GM13977 (cell line): ENCODE results near the gene DIRAS1.
A peak's percentile ranks its signal among the peaks of the same experiment; 100 is the strongest.
"Not testable (repeated sequence)": the region's sequence is repeated elsewhere in the genome, so short reads cannot be mapped to it uniquely, and the experiment has no call there.

Source experiments
- DNase-seq: peaks from one replicate; pipeline ENCODE4 v3.0.0; 2012; ENCODE audit warnings: low spot score
- in situ Hi-C: fragments of 300-500 bp; cut with MboI; formaldehyde crosslinking; loops from one replicate; pipeline ENCODE4 v1.12.0; 2022; ENCODE audit warnings: low sequenced_read_pairs, low pct_unique_long_range_greater_than_20kb, mixed read lengths, inconsistent platforms; ENCODE audit not compliant: unreplicated experiment
- TF ChIP-seq, protein P1 (sequence below): IDR thresholded peaks from 2 replicates; pipeline ENCODE4 v1.5.1; 2012; ENCODE audit warnings: mild to moderate bottlenecking, control low read depth; ENCODE audit not compliant: insufficient read depth; ENCODE audit errors: extremely low read depth, missing control alignments

Gene DIRAS1

DNA sequence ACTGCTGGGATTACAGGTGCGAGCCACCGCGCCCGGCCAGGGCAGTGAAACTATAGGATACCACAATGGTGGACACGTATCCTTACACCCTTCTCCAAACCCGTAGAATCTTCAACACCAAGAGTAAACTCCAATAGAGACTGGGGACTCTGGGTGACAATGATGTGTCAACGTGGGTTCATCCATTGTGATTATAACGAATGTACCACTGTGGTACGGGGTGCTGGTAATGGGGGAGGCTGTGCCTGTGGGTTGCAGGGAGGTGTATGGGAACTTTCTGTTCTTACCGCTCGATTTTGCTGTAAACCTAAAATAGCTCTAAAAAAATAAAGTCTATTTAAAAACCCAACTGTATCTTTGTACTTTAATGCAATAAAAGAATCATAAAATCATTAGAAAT lies 30.3 kb downstream of the DIRAS1 start:
- in situ Hi-C loops = no loop called here
- TF ChIP-seq, protein P1, sequence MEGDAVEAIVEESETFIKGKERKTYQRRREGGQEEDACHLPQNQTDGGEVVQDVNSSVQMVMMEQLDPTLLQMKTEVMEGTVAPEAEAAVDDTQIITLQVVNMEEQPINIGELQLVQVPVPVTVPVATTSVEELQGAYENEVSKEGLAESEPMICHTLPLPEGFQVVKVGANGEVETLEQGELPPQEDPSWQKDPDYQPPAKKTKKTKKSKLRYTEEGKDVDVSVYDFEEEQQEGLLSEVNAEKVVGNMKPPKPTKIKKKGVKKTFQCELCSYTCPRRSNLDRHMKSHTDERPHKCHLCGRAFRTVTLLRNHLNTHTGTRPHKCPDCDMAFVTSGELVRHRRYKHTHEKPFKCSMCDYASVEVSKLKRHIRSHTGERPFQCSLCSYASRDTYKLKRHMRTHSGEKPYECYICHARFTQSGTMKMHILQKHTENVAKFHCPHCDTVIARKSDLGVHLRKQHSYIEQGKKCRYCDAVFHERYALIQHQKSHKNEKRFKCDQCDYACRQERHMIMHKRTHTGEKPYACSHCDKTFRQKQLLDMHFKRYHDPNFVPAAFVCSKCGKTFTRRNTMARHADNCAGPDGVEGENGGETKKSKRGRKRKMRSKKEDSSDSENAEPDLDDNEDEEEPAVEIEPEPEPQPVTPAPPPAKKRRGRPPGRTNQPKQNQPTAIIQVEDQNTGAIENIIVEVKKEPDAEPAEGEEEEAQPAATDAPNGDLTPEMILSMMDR = no peak
- no peak for DNase-seq

DNA sequence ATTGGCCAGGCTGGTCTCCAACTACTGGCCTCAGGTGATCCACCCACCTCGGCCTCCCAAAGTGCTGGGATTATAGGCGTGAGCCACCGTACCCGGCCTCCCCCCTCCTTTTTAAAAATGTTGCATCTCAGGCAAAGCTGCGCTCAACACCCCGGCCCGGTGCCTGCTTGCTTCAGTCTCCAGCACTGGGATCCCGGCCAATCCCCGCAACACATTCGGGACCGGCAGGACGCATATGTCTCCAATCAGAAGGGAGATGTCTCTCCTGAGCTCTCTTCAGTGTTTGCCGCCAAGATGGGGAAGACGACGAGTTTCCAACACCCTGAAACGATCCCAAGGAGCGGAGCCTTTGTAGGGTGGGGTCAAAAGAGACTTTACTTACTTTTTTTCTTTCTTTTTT lies 34.8 kb downstream of the DIRAS1 start:
- no peak for DNase-seq
- in situ Hi-C loops = no loop called here
- TF ChIP-seq, protein P1 = no peak

- no peak for DNase-seq
- in situ Hi-C loops = no loop called here
- TF ChIP-seq, protein P1 = no peak
Measured at GRCh38 chr19:2685204-2685704, 35.9 kb downstream of the DIRAS1 start.

DNA sequence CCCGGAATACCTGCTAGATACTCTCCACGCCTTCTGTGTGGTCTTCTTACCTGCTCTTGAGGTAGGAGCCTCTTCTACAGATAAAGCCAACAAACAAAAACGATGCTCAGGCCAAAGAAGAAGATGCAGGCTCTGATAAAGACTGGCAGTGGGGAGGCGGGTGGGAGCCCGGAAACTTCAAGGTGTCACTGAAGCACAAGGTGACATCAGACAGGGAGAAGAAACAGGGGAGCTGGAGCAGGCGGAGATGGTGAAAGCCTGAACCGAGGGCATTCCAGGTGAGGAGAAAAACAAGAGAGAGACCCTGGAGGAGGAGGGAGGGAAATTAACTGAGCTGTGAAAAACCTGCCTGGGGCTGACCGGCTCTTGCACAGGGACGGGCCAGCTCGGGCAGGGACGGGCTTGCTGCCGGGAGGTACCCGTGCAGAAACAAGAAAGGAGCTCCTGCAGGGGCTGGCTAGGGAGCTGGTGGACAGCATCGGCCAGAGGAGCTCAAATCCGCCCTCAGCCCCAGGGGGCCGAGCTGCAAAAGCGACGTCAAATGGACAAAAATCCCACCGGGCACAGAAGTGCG lies 37.7 kb downstream of the DIRAS1 start:
- DNase-seq = no peak
- TF ChIP-seq, protein P1 = no peak
- in situ Hi-C loops = no loop called here

DNA sequence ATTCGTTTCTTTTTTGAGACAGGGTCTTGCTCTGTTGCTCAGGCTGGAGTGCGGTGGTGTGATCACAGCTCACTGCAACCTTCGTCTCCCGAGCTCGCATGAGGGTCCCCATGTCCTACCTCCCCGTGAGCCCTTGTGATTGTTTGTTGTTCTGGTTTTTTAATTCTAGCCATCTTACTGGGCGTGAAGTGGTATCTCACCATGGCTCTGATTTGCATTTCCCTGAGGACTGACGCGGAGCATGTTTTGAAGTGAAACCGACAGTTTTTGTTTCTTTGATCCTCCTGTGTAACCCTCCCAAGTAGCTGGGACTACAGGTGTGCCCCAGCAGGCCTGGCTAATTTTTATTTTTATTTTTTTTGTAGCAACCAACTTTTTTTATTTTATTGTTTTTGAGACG lies 40.4 kb downstream of the DIRAS1 start:
- in situ Hi-C loops = no loop called here
- TF ChIP-seq, protein P1 = no peak
- DNase-seq = peak; percentile 69

- no peak for DNase-seq
- TF ChIP-seq, protein P1 = no peak
- in situ Hi-C loops = no loop called here
Measured at GRCh38 chr19:2679439-2679838, 41.7 kb downstream of the DIRAS1 start.

DNA sequence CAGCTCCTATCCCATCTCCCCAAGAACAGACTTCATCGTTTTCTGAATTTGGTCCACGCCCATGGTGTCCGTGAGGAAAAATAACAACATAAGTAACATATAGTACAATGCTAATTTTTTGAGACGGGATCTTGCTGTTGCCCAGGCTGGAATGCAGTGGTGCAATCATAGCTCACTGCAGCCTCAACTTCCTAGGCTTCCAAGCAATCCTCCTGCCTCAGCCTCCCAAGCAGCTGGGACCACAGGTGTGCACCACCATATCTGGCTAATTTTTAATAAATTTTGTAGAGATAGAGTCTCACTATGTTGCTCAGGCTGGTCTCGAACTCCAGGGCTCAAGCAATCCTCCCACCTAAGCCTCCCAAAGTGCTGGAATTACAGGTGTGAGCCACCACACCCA lies 42.2 kb downstream of the DIRAS1 start:
- in situ Hi-C loops = not testable (repeated sequence)

More for the DNA sequence above, 42.2 kb downstream of the DIRAS1 start:
- DNase-seq = not testable (repeated sequence)
